ENCODE data around the gene CCL3.

The CCL3 gene

DNA sequence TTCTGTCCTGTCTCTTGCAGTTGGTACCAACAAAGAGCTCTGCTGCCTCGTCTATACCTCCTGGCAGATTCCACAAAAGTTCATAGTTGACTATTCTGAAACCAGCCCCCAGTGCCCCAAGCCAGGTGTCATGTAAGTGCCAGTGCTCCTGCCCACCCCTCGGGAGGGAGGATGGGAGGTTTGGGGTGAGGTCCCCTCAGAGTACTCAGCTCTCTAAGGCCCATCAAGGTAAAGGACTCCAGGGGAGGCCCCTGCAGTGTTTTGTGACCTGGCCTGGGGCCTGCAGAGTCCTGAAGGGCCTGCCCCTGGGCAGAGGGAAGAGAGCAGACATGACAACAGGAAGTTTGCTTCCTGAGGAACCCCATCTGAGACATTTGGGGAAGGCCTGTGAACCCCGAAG is 19.5 kb downstream of the CCL3 start (continued):
- TF ChIP-seq, protein P1, sequence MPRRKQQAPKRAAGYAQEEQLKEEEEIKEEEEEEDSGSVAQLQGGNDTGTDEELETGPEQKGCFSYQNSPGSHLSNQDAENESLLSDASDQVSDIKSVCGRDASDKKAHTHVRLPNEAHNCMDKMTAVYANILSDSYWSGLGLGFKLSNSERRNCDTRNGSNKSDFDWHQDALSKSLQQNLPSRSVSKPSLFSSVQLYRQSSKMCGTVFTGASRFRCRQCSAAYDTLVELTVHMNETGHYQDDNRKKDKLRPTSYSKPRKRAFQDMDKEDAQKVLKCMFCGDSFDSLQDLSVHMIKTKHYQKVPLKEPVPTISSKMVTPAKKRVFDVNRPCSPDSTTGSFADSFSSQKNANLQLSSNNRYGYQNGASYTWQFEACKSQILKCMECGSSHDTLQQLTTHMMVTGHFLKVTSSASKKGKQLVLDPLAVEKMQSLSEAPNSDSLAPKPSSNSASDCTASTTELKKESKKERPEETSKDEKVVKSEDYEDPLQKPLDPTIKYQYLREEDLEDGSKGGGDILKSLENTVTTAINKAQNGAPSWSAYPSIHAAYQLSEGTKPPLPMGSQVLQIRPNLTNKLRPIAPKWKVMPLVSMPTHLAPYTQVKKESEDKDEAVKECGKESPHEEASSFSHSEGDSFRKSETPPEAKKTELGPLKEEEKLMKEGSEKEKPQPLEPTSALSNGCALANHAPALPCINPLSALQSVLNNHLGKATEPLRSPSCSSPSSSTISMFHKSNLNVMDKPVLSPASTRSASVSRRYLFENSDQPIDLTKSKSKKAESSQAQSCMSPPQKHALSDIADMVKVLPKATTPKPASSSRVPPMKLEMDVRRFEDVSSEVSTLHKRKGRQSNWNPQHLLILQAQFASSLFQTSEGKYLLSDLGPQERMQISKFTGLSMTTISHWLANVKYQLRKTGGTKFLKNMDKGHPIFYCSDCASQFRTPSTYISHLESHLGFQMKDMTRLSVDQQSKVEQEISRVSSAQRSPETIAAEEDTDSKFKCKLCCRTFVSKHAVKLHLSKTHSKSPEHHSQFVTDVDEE (CRISPR knock-in tag; IDR thresholded peaks at IDR 0.05) = no peak
- no peak for TF ChIP-seq GLIS3 (CRISPR knock-in tag; IDR thresholded peaks at IDR 0.05)

DNA sequence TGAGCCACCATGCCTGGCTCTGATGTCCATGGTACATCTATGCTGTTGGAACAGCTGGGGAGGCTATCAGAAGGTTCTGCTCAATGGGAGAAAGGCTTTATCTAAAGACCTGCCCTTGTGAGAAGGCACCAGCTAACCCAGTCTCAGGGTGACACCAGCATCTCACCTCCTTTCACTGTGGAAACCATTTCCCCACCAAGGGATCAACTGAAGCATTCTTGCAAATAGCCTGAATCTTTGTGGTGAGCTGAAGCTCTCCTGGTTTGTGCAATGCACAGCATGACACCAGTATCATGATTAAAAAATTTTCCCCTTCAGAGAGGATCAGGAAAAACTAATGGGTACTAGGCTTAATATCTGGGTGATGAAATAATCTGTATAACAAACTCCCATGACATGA is 20.8 kb downstream of the CCL3 start:
- TF ChIP-seq ISL1 (CRISPR knock-in tag; IDR thresholded peaks at IDR 0.05) (no peak), PPARA (CRISPR knock-in tag; IDR thresholded peaks at IDR 0.05; ENCODE audit: borderline replicate concordance) (no peak), ZNF565 (CRISPR knock-in tag; conservative IDR thresholded peaks at IDR 0.05; ENCODE audit: low read depth) (no peak), OSR1 (CRISPR knock-in tag; IDR thresholded peaks at IDR 0.05) (no peak), SNAI2 (CRISPR knock-in tag; IDR thresholded peaks at IDR 0.05) (no peak), TOX (CRISPR knock-in tag; IDR thresholded peaks at IDR 0.05; ENCODE audit: borderline replicate concordance) (no peak), ESRRG (CRISPR knock-in tag; IDR thresholded peaks at IDR 0.05) (no peak)
- TF ChIP-seq, protein P2, sequence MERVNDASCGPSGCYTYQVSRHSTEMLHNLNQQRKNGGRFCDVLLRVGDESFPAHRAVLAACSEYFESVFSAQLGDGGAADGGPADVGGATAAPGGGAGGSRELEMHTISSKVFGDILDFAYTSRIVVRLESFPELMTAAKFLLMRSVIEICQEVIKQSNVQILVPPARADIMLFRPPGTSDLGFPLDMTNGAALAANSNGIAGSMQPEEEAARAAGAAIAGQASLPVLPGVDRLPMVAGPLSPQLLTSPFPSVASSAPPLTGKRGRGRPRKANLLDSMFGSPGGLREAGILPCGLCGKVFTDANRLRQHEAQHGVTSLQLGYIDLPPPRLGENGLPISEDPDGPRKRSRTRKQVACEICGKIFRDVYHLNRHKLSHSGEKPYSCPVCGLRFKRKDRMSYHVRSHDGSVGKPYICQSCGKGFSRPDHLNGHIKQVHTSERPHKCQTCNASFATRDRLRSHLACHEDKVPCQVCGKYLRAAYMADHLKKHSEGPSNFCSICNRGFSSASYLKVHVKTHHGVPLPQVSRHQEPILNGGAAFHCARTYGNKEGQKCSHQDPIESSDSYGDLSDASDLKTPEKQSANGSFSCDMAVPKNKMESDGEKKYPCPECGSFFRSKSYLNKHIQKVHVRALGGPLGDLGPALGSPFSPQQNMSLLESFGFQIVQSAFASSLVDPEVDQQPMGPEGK (CRISPR knock-in tag; IDR thresholded peaks at IDR 0.05; ENCODE audit: borderline replicate concordance) = no peak
- TF ChIP-seq, protein P3, sequence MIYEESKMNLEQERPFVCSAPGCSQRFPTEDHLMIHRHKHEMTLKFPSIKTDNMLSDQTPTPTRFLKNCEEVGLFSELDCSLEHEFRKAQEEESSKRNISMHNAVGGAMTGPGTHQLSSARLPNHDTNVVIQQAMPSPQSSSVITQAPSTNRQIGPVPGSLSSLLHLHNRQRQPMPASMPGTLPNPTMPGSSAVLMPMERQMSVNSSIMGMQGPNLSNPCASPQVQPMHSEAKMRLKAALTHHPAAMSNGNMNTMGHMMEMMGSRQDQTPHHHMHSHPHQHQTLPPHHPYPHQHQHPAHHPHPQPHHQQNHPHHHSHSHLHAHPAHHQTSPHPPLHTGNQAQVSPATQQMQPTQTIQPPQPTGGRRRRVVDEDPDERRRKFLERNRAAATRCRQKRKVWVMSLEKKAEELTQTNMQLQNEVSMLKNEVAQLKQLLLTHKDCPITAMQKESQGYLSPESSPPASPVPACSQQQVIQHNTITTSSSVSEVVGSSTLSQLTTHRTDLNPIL (CRISPR knock-in tag; IDR thresholded peaks at IDR 0.05; ENCODE audit: low read depth) = no peak
- TF ChIP-seq, protein P1 (CRISPR knock-in tag; IDR thresholded peaks at IDR 0.05) = no peak
- TF ChIP-seq, protein P4, sequence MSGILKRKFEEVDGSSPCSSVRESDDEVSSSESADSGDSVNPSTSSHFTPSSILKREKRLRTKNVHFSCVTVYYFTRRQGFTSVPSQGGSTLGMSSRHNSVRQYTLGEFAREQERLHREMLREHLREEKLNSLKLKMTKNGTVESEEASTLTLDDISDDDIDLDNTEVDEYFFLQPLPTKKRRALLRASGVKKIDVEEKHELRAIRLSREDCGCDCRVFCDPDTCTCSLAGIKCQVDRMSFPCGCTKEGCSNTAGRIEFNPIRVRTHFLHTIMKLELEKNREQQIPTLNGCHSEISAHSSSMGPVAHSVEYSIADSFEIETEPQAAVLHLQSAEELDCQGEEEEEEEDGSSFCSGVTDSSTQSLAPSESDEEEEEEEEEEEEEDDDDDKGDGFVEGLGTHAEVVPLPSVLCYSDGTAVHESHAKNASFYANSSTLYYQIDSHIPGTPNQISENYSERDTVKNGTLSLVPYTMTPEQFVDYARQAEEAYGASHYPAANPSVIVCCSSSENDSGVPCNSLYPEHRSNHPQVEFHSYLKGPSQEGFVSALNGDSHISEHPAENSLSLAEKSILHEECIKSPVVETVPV (CRISPR knock-in tag; IDR thresholded peaks at IDR 0.05) = no peak
- ATAC-seq = no peak

DNA sequence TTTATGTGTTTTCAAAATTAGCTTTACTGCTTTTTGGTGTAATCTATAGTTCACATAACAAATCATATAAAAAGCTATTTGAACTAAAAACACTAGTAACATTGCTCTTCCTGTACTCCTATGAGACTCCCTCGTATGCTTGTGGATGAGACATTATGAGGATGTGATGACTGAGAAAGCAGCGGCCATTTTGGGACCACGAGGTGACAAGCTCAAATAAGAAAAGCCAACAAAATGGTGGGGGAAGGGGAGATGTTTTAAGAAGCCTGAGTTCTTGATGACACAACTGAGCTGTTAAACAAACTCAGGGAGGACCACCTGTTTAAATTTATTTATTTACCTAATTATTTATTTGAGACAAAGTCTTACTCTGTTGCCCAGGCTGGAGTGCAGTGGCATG is 21.4 kb downstream of the CCL3 start:
- TF ChIP-seq, protein P5, sequence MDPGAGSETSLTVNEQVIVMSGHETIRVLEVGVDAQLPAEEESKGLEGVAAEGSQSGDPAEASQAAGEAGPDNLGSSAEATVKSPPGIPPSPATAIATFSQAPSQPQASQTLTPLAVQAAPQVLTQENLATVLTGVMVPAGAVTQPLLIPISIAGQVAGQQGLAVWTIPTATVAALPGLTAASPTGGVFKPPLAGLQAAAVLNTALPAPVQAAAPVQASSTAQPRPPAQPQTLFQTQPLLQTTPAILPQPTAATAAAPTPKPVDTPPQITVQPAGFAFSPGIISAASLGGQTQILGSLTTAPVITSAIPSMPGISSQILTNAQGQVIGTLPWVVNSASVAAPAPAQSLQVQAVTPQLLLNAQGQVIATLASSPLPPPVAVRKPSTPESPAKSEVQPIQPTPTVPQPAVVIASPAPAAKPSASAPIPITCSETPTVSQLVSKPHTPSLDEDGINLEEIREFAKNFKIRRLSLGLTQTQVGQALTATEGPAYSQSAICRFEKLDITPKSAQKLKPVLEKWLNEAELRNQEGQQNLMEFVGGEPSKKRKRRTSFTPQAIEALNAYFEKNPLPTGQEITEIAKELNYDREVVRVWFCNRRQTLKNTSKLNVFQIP (CRISPR knock-in tag; IDR thresholded peaks at IDR 0.05; ENCODE audit: borderline replicate concordance, low read depth) = no peak
- no peak for TF ChIP-seq ARNTL (CRISPR knock-in tag; IDR thresholded peaks at IDR 0.05; ENCODE audit: borderline replicate concordance, low read depth)
- TF ChIP-seq CSDC2 (CRISPR knock-in tag; IDR thresholded peaks at IDR 0.05) = no peak
- TF ChIP-seq BACH2 (CRISPR knock-in tag; IDR thresholded peaks at IDR 0.05; ENCODE audit: borderline replicate concordance) = no peak
- no peak for TF ChIP-seq ISL1 (CRISPR knock-in tag; IDR thresholded peaks at IDR 0.05)
- TF ChIP-seq GLIS3 (CRISPR knock-in tag; IDR thresholded peaks at IDR 0.05) = no peak
- no peak for TF ChIP-seq ZFP30 (CRISPR knock-in tag; IDR thresholded peaks at IDR 0.05)
- no peak for TF ChIP-seq RARB (CRISPR knock-in tag; IDR thresholded peaks at IDR 0.05)
- TF ChIP-seq ZFP3 (CRISPR knock-in tag; IDR thresholded peaks at IDR 0.05) = no peak
- no peak for TF ChIP-seq ZNF8 (CRISPR knock-in tag; IDR thresholded peaks at IDR 0.05)
- no peak for TF ChIP-seq TOX (CRISPR knock-in tag; IDR thresholded peaks at IDR 0.05; ENCODE audit: borderline replicate concordance)
- no peak for ATAC-seq
